HG03095 (cell line): ENCODE results near the gene CHRNB4.
"Not testable (repeated sequence)": the region's sequence is repeated elsewhere in the genome, so short reads cannot be mapped to it uniquely, and the experiment has no call there.

Source experiments
- ATAC-seq: cut with Tn5 transposase; IDR thresholded peaks from one replicate; pipeline ENCODE4 v1.9.1; 2021; ENCODE audit warnings: moderate library complexity; ENCODE audit not compliant: unreplicated experiment

The CHRNB4 gene

DNA sequence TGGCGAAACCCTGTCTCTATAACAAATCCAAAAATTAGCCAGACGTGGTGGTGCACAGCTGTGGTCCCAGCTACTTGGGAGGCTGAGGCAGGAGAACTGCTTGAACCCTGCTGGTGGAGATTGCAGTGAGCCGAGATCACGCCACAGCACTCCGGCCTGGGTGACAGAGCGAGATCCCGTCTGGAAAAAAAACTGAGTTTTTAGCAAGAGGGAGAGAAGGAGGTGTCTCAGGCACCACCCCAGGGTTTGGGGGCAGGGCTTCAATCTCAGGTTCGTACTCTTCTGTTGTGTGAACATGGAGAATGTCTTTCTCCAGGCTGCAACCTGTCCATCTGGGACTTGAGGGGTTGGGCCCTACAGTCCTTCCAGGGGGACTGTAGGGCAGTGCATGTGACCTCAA, 22.9 kb downstream of the CHRNB4 start:
- ATAC-seq = no peak

- ATAC-seq = no peak
These were observed 23.5 kb downstream of the CHRNB4 start for GRCh38 chr15:78617516-78617915.

GRCh38 chr15:78617076-78617475, 23.9 kb downstream of the CHRNB4 start:
- ATAC-seq = no peak

GRCh38 chr15:78616506-78616905, 24.5 kb downstream of the CHRNB4 start:
- no peak for ATAC-seq

DNA sequence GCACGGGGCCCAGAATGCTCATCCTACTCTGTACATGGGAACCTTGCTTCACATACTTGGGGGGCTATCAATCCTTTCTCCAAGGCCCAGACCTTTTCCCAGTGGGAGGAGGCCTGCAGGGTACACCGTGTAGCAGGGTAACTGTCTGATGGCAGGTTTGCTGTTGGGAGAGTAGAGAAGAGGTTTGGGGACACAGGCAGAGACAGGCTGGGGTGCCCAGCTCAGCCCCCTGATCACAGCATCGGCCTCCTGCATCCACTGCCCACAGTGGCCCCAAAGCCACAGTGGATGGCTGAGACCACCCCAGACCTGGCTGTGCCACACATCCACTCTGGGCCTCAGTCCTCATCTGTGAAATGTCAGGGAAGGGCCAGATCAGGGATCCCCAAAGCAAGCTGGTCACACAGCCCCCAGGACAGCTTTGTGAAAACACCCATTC, 25.8 kb downstream of the CHRNB4 start:
- no peak for ATAC-seq

DNA sequence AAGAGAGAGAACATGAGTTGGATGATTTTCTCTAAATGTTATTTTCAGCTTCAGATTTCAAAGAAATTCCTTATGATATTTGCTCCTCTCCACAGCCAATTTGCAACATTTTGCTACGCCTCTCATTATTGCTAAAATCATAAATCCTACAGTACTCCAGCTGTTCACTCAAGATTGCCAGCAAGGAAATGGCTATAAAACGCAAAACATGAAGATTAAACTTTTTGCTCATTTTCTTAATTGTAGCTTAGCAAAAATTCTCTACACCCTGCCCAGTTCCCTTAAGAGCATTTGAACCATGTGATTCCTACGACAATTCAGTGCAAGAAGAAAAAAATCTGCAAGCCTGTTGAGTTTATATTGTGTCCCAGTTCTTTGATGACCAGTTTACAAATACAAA, 27.0 kb downstream of the CHRNB4 start:
- no peak for ATAC-seq

- not testable (repeated sequence) for ATAC-seq
These were observed 31.5 kb downstream of the CHRNB4 start for GRCh38 chr15:78609551-78609950.

- no peak for ATAC-seq
These were observed 35.3 kb downstream of the CHRNB4 start for GRCh38 chr15:78605680-78606079.

DNA sequence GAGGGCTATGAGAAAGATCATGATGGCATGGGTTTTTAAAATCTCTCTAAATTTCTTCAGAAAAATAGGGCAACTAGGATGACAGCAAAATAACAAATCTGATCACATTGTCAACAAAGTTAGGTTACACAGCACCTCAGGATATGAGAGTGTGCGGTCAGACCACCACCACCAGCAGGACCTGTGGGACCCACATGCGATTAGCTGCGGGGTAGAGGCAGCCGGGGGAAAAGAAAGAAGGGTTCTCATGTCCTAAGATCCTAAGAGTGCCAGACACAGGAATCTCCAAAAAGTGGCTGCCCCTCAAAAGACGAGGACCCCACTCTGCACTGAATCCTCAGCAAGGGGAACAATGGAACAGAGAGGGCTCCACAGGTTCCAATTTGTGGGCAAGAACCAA, 35.8 kb downstream of the CHRNB4 start:
- ATAC-seq = no peak

DNA sequence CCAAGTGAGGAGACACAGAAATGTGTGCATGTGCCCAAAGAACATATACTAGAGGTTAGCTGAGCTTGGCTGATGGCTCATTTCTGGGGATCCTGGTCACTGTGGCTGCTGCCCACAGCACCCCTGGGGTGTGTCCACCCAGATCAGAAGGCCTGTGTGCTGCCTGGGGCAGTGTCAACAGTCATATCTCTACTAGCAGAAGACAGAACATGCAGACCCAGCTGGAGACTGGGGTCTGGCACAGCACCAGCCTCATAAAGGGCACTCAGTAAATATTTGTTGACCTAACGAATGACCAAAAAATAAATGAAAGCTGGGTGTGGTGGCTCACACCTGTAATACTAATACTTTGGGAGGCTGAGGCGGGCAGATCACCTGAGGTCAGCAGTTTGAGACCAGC, 36.6 kb downstream of the CHRNB4 start:
- no peak for ATAC-seq

- no peak for ATAC-seq
These were observed 37.5 kb downstream of the CHRNB4 start for GRCh38 chr15:78603467-78603866.

GRCh38 chr15:78599189-78599588, 41.8 kb downstream of the CHRNB4 start:
- no peak for ATAC-seq

DNA sequence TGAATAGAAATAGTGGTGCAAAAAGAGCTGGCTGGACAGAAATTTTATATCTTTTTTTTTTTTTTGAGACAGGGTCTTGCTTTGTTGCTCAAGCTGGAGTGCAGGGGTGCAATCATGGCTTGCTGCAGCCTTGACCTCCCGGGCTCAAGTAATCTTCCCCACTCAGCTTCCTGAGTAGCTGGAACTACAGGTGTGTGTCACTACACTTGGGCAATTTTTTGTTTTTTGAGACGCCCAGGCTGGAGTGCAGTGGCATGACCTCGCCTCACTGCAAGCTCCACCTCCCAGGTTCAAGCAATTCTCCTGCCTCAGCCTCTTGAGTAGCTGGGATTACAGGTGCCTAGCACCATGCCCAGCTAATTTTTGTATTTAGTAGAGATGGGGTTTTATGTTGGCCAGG, 42.7 kb downstream of the CHRNB4 start:
- ATAC-seq = no peak

- ATAC-seq = no peak
These were observed 43.4 kb downstream of the CHRNB4 start for GRCh38 chr15:78597583-78597982.

- ATAC-seq = no peak
These were observed 66.1 kb downstream of the CHRNB4 start for GRCh38 chr15:78574944-78575343.
